IMR-90 (cell line): ENCODE results near the gene ATRN. TPM values are rescaled to one million over a fixed set of nuclear protein-coding genes. Genes with fewer than 3 reads are reported as not detected.

ENCODE experiments used
- ATAC-seq: fragments of 200-7000 bp; cut with Tn5 transposase; 2 replicates; pipeline ENCODE4 v1.9.1; 2020; ENCODE audit warnings: low read depth, mild to moderate bottlenecking, moderate library complexity
- BruUV-seq: library from RNA; stranded (reverse); fragments of 400-500 nt; replicated peaks from 2 replicates; lab custom pipeline; 2021; lab: Mats Ljungman, UMichigan
- CTCF ChIA-PET: fragments of 300-600 bp; formaldehyde crosslinking; extraction: SDS; loops from one replicate; lab custom pipeline; 2021; ENCODE audit warnings: antibody characterized with exemption; lab: Yijun Ruan, JAX
- POLR2A ChIA-PET: fragments of 300-600 bp; sonication (Branson Sonifier 250); formaldehyde crosslinking; loops from one replicate; lab custom pipeline; 2022; ENCODE audit warnings: antibody characterized with exemption; ENCODE audit not compliant: unreplicated experiment; lab: Charles Lee
- DNase-seq: peaks from one replicate; pipeline ENCODE4 v3.0.0; 2013
- H2AFZ ChIP-seq: replicated peaks from 2 replicates; pipeline ENCODE3; 2013; ENCODE audit warnings: low read length, mild to moderate bottlenecking; ENCODE audit not compliant: poor library complexity
- H2AK5ac ChIP-seq: 2 replicates; pipeline ENCODE4 v1.6.1; 2013; ENCODE audit warnings: low read depth, low read length, inconsistent platforms
- H2AK9ac ChIP-seq: replicated peaks from 2 replicates; pipeline ENCODE3; 2013; ENCODE audit warnings: mild to moderate bottlenecking, low read depth, low read length, moderate library complexity; ENCODE audit not compliant: poor library complexity
- H2BK120ac ChIP-seq: 2 replicates; pipeline ENCODE4 v1.6.1; 2013; ENCODE audit warnings: low read depth, low read length, inconsistent platforms
- H2BK15ac ChIP-seq: 3 replicates; pipeline ENCODE4 v1.6.1; 2013; ENCODE audit warnings: low read depth, low read length, inconsistent platforms
- H2BK20ac ChIP-seq: 2 replicates; pipeline ENCODE4 v1.6.1; 2013; ENCODE audit warnings: low read depth, mild to moderate bottlenecking, inconsistent platforms, low read length, moderate library complexity
- H2BK5ac ChIP-seq: 2 replicates; pipeline ENCODE4 v1.6.1; 2013; ENCODE audit warnings: mild to moderate bottlenecking, low read depth, low read length, inconsistent platforms; ENCODE audit not compliant: poor library complexity, severe bottlenecking
- H3K14ac ChIP-seq: replicated peaks from 2 replicates; pipeline ENCODE4 v1.6.1; 2013; ENCODE audit warnings: low read depth, low read length, inconsistent platforms
- H3K18ac ChIP-seq: 2 replicates; pipeline ENCODE4 v1.6.1; 2013; ENCODE audit warnings: low read depth, low read length, control low read depth
- H3K23ac ChIP-seq: 2 replicates; pipeline ENCODE4 v1.6.1; 2013; ENCODE audit warnings: low read depth, low read length, inconsistent platforms
- H3K27ac ChIP-seq: 2 replicates; pipeline ENCODE4 v1.5.1; 2013; ENCODE audit warnings: mild to moderate bottlenecking, control low read depth, low read length; ENCODE audit not compliant: insufficient read depth
- H3K27me3 ChIP-seq: 2 replicates; pipeline ENCODE4 v1.6.1; 2013; ENCODE audit warnings: low read length; ENCODE audit not compliant: control insufficient read depth, insufficient read depth
- H3K36me3 ChIP-seq: 2 replicates; pipeline ENCODE4 v1.6.1; 2013; ENCODE audit warnings: low read length, mixed read lengths; ENCODE audit not compliant: control insufficient read depth, insufficient read depth
- H3K4ac ChIP-seq: 2 replicates; pipeline ENCODE4 v1.6.1; 2013; ENCODE audit warnings: low read depth, low read length, inconsistent platforms
- H3K4me1 ChIP-seq: 2 replicates; pipeline ENCODE4 v1.6.1; 2013; ENCODE audit warnings: low read length, mixed read lengths; ENCODE audit not compliant: control insufficient read depth, insufficient read depth
- H3K4me2 ChIP-seq: 2 replicates; pipeline ENCODE4 v1.6.1; 2013; ENCODE audit warnings: low read depth, mild to moderate bottlenecking, control low read depth, low read length, moderate library complexity
- H3K4me3 ChIP-seq: 2 replicates; pipeline ENCODE4 v1.5.1; 2013; ENCODE audit warnings: low read depth, mild to moderate bottlenecking, control low read depth, low read length, moderate library complexity; ENCODE audit not compliant: insufficient read depth
- H3K56ac ChIP-seq: 2 replicates; pipeline ENCODE4 v1.6.1; 2013; ENCODE audit warnings: low read length, inconsistent platforms; ENCODE audit not compliant: insufficient read depth; ENCODE audit errors: extremely low read depth
- H3K79me1 ChIP-seq, 2 experiments: 2 replicates each; pipeline ENCODE4 v1.6.1; 2013; ENCODE audit warnings: low read length in 2 of 2, inconsistent platforms in 1 of 2, low read depth in 1 of 2
- H3K9ac ChIP-seq: 2 replicates; pipeline ENCODE4 v1.6.1; 2013; ENCODE audit warnings: low read depth, low read length, control low read depth
- H3K9me1 ChIP-seq: 2 replicates; pipeline ENCODE4 v1.6.1; 2013; ENCODE audit warnings: low read length, inconsistent platforms; ENCODE audit not compliant: insufficient read depth
- H3K9me3 ChIP-seq: 2 replicates; pipeline ENCODE4 v1.6.1; 2013; ENCODE audit warnings: low read length; ENCODE audit not compliant: control insufficient read depth, insufficient read depth
- H4K20me1 ChIP-seq: 2 replicates; pipeline ENCODE4 v1.6.1; 2013; ENCODE audit warnings: low read length, inconsistent platforms; ENCODE audit not compliant: insufficient read depth
- H4K5ac ChIP-seq: 2 replicates; pipeline ENCODE4 v1.6.1; 2013; ENCODE audit warnings: mild to moderate bottlenecking, low read depth, low read length, control low read depth
- H4K8ac ChIP-seq, 2 experiments: 2 replicates each; pipeline ENCODE4 v1.6.1; 2013; ENCODE audit warnings: low read depth in 2 of 2, low read length in 2 of 2, control low read depth in 1 of 2, inconsistent platforms in 1 of 2
- H4K91ac ChIP-seq: 2 replicates; pipeline ENCODE4 v1.6.1; 2013; ENCODE audit warnings: low read depth, low read length, inconsistent platforms; ENCODE audit not compliant: insufficient read depth
- BHLHE40 ChIP-seq: fragments of 150-350 bp; IDR thresholded peaks from 2 replicates; pipeline ENCODE4 v1.6.1; 2016; ENCODE audit warnings: mild to moderate bottlenecking, low read depth, low read length
- CEBPB ChIP-seq: IDR thresholded peaks from 2 replicates; pipeline ENCODE4 v1.6.1; 2012; ENCODE audit warnings: low read depth, low read length, improper control_type of control experiment
- CHD1 ChIP-seq: IDR thresholded peaks from 2 replicates; pipeline ENCODE4 v1.6.1; 2012; ENCODE audit warnings: low read depth, low read length, improper control_type of control experiment
- FOS ChIP-seq: fragments of 150-350 bp; IDR thresholded peaks from 2 replicates; pipeline ENCODE4 v1.6.1; 2016; ENCODE audit warnings: low read depth, low read length
- MAFK ChIP-seq: IDR thresholded peaks from 2 replicates; pipeline ENCODE4 v1.6.1; 2012; ENCODE audit warnings: low read depth, low read length, improper control_type of control experiment
- MAZ ChIP-seq: IDR thresholded peaks from 2 replicates; pipeline ENCODE4 v1.6.1; 2012; ENCODE audit warnings: low read depth, mild to moderate bottlenecking, low read length, improper control_type of control experiment, moderate library complexity, borderline replicate concordance
- MXI1 ChIP-seq: IDR thresholded peaks from 2 replicates; pipeline ENCODE4 v1.6.1; 2012; ENCODE audit warnings: low read depth, mild to moderate bottlenecking, low read length, moderate library complexity, borderline replicate concordance
- NFE2L2 ChIP-seq: fragments of 150-350 bp; IDR thresholded peaks from 2 replicates; pipeline ENCODE4 v1.6.1; 2016; ENCODE audit warnings: low read depth, mild to moderate bottlenecking, low read length
- POLR2A ChIP-seq: IDR thresholded peaks from 2 replicates; pipeline ENCODE4 v1.6.1; 2012; ENCODE audit warnings: mild to moderate bottlenecking, low read depth, low read length
- RAD21 ChIP-seq: IDR thresholded peaks from 2 replicates; pipeline ENCODE4 v1.6.1; 2012; ENCODE audit warnings: low read length, improper control_type of control experiment
- RCOR1 ChIP-seq: IDR thresholded peaks from 2 replicates; pipeline ENCODE4 v1.6.1; 2012; ENCODE audit warnings: mild to moderate bottlenecking, low read length, improper control_type of control experiment; ENCODE audit not compliant: insufficient replicate concordance
- RFX5 ChIP-seq: IDR thresholded peaks from 2 replicates; pipeline ENCODE4 v1.8.0; 2012; ENCODE audit warnings: low read depth, mild to moderate bottlenecking, low read length, moderate library complexity
- SMC3 ChIP-seq: fragments of 150-350 bp; IDR thresholded peaks from 2 replicates; pipeline ENCODE4 v1.6.1; 2016; ENCODE audit warnings: low read depth, mild to moderate bottlenecking, antibody characterized with exemption, low read length, moderate library complexity
- USF2 ChIP-seq: fragments of 150-350 bp; IDR thresholded peaks from 2 replicates; pipeline ENCODE4 v1.6.1; 2017; ENCODE audit warnings: mild to moderate bottlenecking, antibody characterized with exemption, low read length, low read depth
- WGBS, 2 experiments: methylation state at CpG; one replicate each; pipeline versions ENCODE4 v1.1.5 to v1.1.7; 2013; ENCODE audit warnings: missing lambda C conversion rate in 2 of 2; ENCODE audit not compliant: insufficient read length in 1 of 2; ENCODE audit errors: extremely low coverage in 2 of 2; 5-methylcytosine and 5-hydroxymethylcytosine counted together
- dilution Hi-C: fragments of 300-500 bp; cut with HindIII; formaldehyde crosslinking; loops from one replicate; pipeline ENCODE4 v1.14.3; 2018; ENCODE audit warnings: low sequenced_read_pairs; ENCODE audit not compliant: unreplicated experiment
- in situ Hi-C: fragments of 300-500 bp; cut with MboI; formaldehyde crosslinking; loops from 3 replicates; pipeline ENCODE4 v1.14.3; 2019; ENCODE audit warnings: low sequenced_read_pairs, inconsistent platforms, mixed read lengths
- intact Hi-C: fragments of 100-400 bp; cut with micrococcal nuclease; formaldehyde crosslinking; loops from 2 replicates; pipeline ENCODE4 v1.10.0; 2022
- polyA plus RNA-seq, 3 experiments: library from polyadenylated mRNA; depleted of rRNA; stranded (reverse); fragments of >200 nt; gene quantifications; 2 replicates each; pipeline ENCODE4 v1.2.3, GENCODE V29; 2012; ENCODE audit warnings: low replicate concordance in 1 of 3
- total RNA-seq: library from RNA; depleted of rRNA; stranded (reverse); fragments of >200 nt; gene quantifications from 2 replicates; pipeline ENCODE4 v1.2.3, GENCODE V29; 2012
- TF ChIP-seq, protein P1 (sequence below): fragments of 150-350 bp; IDR thresholded peaks from 2 replicates; pipeline ENCODE4 v1.6.1; 2016; ENCODE audit warnings: low read depth, mild to moderate bottlenecking, low read length, moderate library complexity, borderline replicate concordance
- TF ChIP-seq, protein P2 (sequence below): conservative IDR thresholded peaks from 2 replicates; pipeline ENCODE4 v1.5.1; 2012; ENCODE audit warnings: mild to moderate bottlenecking, low read depth, low read length, improper control_type of control experiment

The ATRN gene
- total and polyA plus RNA-seq, 2 of the 4 experiments (the other 2 are of a cell fraction) = 32.3 to 46.2 TPM

DNA sequence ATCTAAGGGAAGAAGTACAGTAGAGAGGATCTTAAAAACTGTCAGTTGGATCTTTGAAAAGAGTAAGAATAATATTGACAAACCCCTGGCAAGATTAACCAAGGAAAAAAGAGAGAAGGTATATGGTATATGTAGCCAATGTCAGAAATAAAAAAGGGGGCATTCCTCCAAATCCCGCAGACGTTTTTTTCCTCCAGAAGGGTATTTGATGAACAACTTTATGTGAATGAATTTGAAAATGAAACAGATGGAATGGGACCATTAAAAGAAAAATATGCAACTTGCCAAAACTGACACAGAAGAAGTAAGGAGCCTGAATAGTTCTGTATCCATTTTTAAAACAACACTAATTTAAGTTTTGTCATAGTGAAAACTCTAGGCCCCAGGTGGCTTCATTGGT is 156.7 kb downstream of the ATRN start:
- Histone ChIP-seq H3K27ac (no peak overlapping the region), H3K4ac (no peak overlapping the region), H3K18ac (no peak overlapping the region), H4K91ac (no peak overlapping the region), H3K4me2 (no peak overlapping the region), H3K27me3 (no peaks in the 10 kb centered on the region), H2AFZ (no peak overlapping the region), H3K4me1 (no peaks in the 10 kb centered on the region), H3K9me1 (peaks cover 2% of the 10 kb centered on the region), H2BK5ac (no peak overlapping the region), H3K9ac (no peak overlapping the region), H4K20me1 (no peaks in the 10 kb centered on the region), H3K36me3 (peaks cover 8% of the 10 kb centered on the region), H3K56ac (no peak overlapping the region), H3K79me1 (no peaks in the 10 kb centered on the region), H2BK120ac (no peak overlapping the region), H3K4me3 (no peak overlapping the region), H2BK15ac (no peak overlapping the region), H3K23ac (no peak overlapping the region), H3K9me3 (no peaks in the 10 kb centered on the region), H3K14ac (no peak overlapping the region), H4K5ac (no peak overlapping the region), H2AK5ac (no peak overlapping the region), H2AK9ac (no peak overlapping the region), H2BK20ac (no peak overlapping the region), H4K8ac (no peak overlapping the region)
- intact Hi-C loops (no loop called here), dilution Hi-C loops (no loop called here), in situ Hi-C loops (no loop called here)
- ChIA-PET CTCF (no interaction called here), POLR2A (no interaction called here)
- BruUV-seq = no TSS peak
- no CpG with 5 or more reads among the region's 2 CpGs for WGBS, 2 experiments
- ATAC-seq = no peak
- TF ChIP-seq BHLHE40 (no peak), MAFK (no peak), FOS (no peak), CEBPB (no peak), MAZ (no peak), RCOR1 (no peak), POLR2A (no peak), SMC3 (no peak), NFE2L2 (no peak), CHD1 (no peak), RAD21 (no peak), RFX5 (no peak), MXI1 (no peak), USF2 (no peak)
- TF ChIP-seq, protein P1, sequence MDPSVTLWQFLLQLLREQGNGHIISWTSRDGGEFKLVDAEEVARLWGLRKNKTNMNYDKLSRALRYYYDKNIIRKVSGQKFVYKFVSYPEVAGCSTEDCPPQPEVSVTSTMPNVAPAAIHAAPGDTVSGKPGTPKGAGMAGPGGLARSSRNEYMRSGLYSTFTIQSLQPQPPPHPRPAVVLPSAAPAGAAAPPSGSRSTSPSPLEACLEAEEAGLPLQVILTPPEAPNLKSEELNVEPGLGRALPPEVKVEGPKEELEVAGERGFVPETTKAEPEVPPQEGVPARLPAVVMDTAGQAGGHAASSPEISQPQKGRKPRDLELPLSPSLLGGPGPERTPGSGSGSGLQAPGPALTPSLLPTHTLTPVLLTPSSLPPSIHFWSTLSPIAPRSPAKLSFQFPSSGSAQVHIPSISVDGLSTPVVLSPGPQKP = no peak
- TF ChIP-seq, protein P2, sequence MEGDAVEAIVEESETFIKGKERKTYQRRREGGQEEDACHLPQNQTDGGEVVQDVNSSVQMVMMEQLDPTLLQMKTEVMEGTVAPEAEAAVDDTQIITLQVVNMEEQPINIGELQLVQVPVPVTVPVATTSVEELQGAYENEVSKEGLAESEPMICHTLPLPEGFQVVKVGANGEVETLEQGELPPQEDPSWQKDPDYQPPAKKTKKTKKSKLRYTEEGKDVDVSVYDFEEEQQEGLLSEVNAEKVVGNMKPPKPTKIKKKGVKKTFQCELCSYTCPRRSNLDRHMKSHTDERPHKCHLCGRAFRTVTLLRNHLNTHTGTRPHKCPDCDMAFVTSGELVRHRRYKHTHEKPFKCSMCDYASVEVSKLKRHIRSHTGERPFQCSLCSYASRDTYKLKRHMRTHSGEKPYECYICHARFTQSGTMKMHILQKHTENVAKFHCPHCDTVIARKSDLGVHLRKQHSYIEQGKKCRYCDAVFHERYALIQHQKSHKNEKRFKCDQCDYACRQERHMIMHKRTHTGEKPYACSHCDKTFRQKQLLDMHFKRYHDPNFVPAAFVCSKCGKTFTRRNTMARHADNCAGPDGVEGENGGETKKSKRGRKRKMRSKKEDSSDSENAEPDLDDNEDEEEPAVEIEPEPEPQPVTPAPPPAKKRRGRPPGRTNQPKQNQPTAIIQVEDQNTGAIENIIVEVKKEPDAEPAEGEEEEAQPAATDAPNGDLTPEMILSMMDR = no peak
- no peak for DNase-seq
